ENCODE data around the gene DDT. TPM values are rescaled to one million over a fixed set of nuclear protein-coding genes. Genes with fewer than 3 reads are reported as not detected.

The DDT gene
- total and polyA plus RNA-seq, 2 donors (not counting 3 experiments of a cell fraction or from before 2014, with no cell fraction given): 106 to 205 TPM

DNA sequence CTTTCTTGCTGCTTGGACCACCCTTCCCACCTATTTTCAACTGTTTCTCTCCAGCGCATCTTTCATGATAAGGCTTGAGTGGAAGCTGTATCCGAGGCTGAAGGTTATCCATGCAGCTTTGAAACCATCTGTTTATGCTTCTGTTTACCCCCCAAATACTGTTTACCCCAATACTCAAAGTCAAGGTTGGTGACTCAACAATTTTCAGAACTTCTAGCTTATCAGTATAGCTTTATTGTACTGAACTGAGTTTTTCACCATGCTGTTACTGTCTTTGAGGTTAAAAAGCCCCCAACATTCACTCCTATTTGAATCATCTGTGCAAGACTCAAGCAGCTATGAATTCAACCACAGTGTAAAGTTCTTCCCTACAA lies 35.8 kb upstream of the DDT start:
- Histone ChIP-seq H2AFZ (ENCODE audit: low read depth, low read length) (no peak overlapping the region), H3K9me1 (replicated peaks; ENCODE audit: control insufficient read depth, extremely low read depth, insufficient read depth, low read length) (no peaks in the 10 kb centered on the region), H3K4me3 (replicated peaks in 1 of 3; ENCODE audit: insufficient read depth in 1 of 3, low read depth in 1 of 3, low read length in 3 of 3) (no peak overlapping the region), H4K20me1 (replicated peaks; ENCODE audit: control insufficient read depth, extremely low read depth, insufficient read depth, low read length) (no peaks in the 10 kb centered on the region), H3K27ac (ENCODE audit: insufficient read depth, low read depth, low read length) (no peak overlapping the region), H3K9me3 (replicated peaks; ENCODE audit: control insufficient read depth, insufficient read depth, low read length) (no peaks in the 10 kb centered on the region), H3K4me2 (ENCODE audit: insufficient read depth, low read length) (no peak overlapping the region), H3K79me2 (ENCODE audit: control insufficient read depth, insufficient read depth, low read length) (peaks cover 26% of the 10 kb centered on the region), H3K27me3 (ENCODE audit: control insufficient read depth in 2 of 2, insufficient read depth in 2 of 2, low read length in 2 of 2) (no peaks in the 10 kb centered on the region), H3K4me1 (ENCODE audit: control insufficient read depth, extremely low read depth, insufficient read depth, low read length) (peaks cover 5% of the 10 kb centered on the region), H3K36me3 (ENCODE audit: control insufficient read depth in 2 of 2, extremely low read depth in 1 of 2, insufficient read depth in 2 of 2, low read length in 2 of 2) (no peaks in the 10 kb centered on the region), H3K9ac (replicated peaks; ENCODE audit: extremely low read depth, insufficient read depth, low read length) (no peak overlapping the region)
- ChIA-PET CTCF (interaction anchor here (1.0 to 1.4 kb wide), 3 partner anchors 22 to 165 kb away, joined by 3 to 9 read pairs (median 5); no protein-coding TSS in a partner anchor), POLR2A (no interaction called here)
- no peak for FAIRE-seq
- BruUV-seq (replicated peaks): no TSS peak
- DNase-seq (ENCODE audit: low read depth, low spot score): no peak
- dilution Hi-C loops (cut with MboI; ENCODE audit: extremely low pct_ligation_motif_present, low sequenced_read_pairs): no loop called here
- TF ChIP-seq FOS (IDR thresholded peaks at IDR 0.05; ENCODE audit: borderline replicate concordance, insufficient read depth, low read length) (no peak), MYC (IDR thresholded peaks at IDR 0.05; ENCODE audit: low read depth, low read length) (no peak), JUN (IDR thresholded peaks at IDR 0.05; ENCODE audit: borderline replicate concordance, insufficient read depth, insufficient read length, low read depth) (no peak), EZH2 (IDR thresholded peaks at IDR 0.05; ENCODE audit: borderline replicate concordance, low read depth, low read length, severe bottlenecking) (no peak), MAX (IDR thresholded peaks at IDR 0.05; ENCODE audit: insufficient read depth, insufficient read length) (no peak), GATA2 (IDR thresholded peaks at IDR 0.05; ENCODE audit: insufficient read depth, insufficient read length, low read depth, low read length) (no peak), POLR2AphosphoS5 (IDR thresholded peaks at IDR 0.05; ENCODE audit: insufficient read depth, low read depth, low read length) (no peak), POLR2A (IDR thresholded peaks at IDR 0.05; ENCODE audit: low read depth, low read length) (no peak)
- TF ChIP-seq, protein P1, sequence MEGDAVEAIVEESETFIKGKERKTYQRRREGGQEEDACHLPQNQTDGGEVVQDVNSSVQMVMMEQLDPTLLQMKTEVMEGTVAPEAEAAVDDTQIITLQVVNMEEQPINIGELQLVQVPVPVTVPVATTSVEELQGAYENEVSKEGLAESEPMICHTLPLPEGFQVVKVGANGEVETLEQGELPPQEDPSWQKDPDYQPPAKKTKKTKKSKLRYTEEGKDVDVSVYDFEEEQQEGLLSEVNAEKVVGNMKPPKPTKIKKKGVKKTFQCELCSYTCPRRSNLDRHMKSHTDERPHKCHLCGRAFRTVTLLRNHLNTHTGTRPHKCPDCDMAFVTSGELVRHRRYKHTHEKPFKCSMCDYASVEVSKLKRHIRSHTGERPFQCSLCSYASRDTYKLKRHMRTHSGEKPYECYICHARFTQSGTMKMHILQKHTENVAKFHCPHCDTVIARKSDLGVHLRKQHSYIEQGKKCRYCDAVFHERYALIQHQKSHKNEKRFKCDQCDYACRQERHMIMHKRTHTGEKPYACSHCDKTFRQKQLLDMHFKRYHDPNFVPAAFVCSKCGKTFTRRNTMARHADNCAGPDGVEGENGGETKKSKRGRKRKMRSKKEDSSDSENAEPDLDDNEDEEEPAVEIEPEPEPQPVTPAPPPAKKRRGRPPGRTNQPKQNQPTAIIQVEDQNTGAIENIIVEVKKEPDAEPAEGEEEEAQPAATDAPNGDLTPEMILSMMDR (IDR thresholded peaks at IDR 0.05; ENCODE audit: extremely low read depth in 1 of 2, insufficient read depth in 1 of 2, low read depth in 1 of 2, low read length in 2 of 2): no peak
- intact Hi-C loops (cut with micrococcal nuclease): loop anchor here (5.0 kb wide), 1 partner anchor 147 kb away; no protein-coding TSS in a partner anchor
